Measurements from ENCODE around the gene ERC1.

DNA sequence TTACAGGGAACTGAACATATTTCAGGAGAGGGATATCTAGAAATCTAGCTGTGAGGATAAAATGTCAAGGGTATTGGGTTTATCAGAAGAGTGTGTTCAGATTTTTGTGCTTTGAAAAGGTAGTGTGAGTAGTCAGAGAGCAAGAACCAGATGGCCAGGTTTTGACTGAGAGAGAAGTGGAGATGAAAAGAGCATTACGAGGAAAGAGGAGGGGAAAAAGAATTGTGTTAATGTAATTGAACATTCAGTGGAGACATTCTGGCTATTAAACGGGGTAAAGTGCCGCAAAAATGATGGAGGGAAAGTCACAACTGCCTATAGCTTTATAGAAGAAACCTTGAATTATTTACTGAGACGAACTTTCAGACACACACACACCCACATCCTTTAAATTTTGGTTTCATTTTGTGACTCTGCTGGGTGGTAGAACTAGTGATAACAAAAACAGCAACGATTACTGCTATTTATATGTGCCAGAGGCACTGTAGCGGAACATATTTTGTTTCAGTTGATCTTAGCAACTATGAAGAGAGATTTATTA lies 213.6 kb downstream of the ERC1 start:
- TF ChIP-seq, protein P1, sequence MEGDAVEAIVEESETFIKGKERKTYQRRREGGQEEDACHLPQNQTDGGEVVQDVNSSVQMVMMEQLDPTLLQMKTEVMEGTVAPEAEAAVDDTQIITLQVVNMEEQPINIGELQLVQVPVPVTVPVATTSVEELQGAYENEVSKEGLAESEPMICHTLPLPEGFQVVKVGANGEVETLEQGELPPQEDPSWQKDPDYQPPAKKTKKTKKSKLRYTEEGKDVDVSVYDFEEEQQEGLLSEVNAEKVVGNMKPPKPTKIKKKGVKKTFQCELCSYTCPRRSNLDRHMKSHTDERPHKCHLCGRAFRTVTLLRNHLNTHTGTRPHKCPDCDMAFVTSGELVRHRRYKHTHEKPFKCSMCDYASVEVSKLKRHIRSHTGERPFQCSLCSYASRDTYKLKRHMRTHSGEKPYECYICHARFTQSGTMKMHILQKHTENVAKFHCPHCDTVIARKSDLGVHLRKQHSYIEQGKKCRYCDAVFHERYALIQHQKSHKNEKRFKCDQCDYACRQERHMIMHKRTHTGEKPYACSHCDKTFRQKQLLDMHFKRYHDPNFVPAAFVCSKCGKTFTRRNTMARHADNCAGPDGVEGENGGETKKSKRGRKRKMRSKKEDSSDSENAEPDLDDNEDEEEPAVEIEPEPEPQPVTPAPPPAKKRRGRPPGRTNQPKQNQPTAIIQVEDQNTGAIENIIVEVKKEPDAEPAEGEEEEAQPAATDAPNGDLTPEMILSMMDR (IDR thresholded peaks at IDR 0.05; ENCODE audit: extremely low read depth in 1 of 2, insufficient read depth in 1 of 2, low read depth in 1 of 2, low read length in 2 of 2) = no peak
- no peak for TF ChIP-seq EZH2 (IDR thresholded peaks at IDR 0.05; ENCODE audit: borderline replicate concordance, low read depth, low read length, severe bottlenecking)
- TF ChIP-seq GATA2 (IDR thresholded peaks at IDR 0.05; ENCODE audit: insufficient read depth, insufficient read length, low read depth, low read length) = no peak
